DOHH2 (cell line): ENCODE measurements around the gene LRWD1.
"Not testable (repeated sequence)": the region's sequence is repeated elsewhere in the genome, so short reads cannot be mapped to it uniquely, and the experiment has no call there.

ENCODE experiments used
- H3F3A ChIP-seq: fragments of 200-600 bp; sonication (generic), shearing (Covaris generic); 2 replicates; pipeline ENCODE4 v1.6.0; 2016; ENCODE audit warnings: antibody characterized with exemption, mild to moderate bottlenecking; ENCODE audit not compliant: control insufficient read depth, insufficient read depth
- H3K27ac ChIP-seq: fragments of 200-600 bp; sonication (generic); 2 replicates; pipeline ENCODE4 v1.5.1; 2014; ENCODE audit warnings: low read depth, mild to moderate bottlenecking, low read length, moderate library complexity
- H3K27me3 ChIP-seq: fragments of 200-600 bp; sonication (generic); 2 replicates; pipeline ENCODE4 v1.6.1; 2014; ENCODE audit warnings: mild to moderate bottlenecking, low read length, mixed read lengths; ENCODE audit not compliant: control insufficient read depth
- H3K36me3 ChIP-seq: fragments of 200-600 bp; sonication (generic); 2 replicates; pipeline ENCODE4 v1.6.1; 2014; ENCODE audit warnings: mild to moderate bottlenecking, low read length, moderate library complexity, mixed read lengths; ENCODE audit not compliant: control insufficient read depth
- H3K4me1 ChIP-seq: fragments of 200-600 bp; sonication (generic); 2 replicates; pipeline ENCODE4 v1.6.1; 2014; ENCODE audit warnings: mild to moderate bottlenecking, low read length, mixed read lengths; ENCODE audit not compliant: control insufficient read depth
- H3K4me2 ChIP-seq: fragments of 200-600 bp; sonication (generic); 2 replicates; pipeline ENCODE4 v1.6.0; 2014; ENCODE audit warnings: mild to moderate bottlenecking, low read length, moderate library complexity
- H3K4me3 ChIP-seq: fragments of 200-600 bp; sonication (generic); 2 replicates; pipeline ENCODE4 v1.5.1; 2014; ENCODE audit warnings: mild to moderate bottlenecking, low read length, mixed read lengths
- H3K79me2 ChIP-seq: fragments of 200-600 bp; sonication (generic); 2 replicates; pipeline ENCODE4 v1.6.1; 2014; ENCODE audit warnings: mild to moderate bottlenecking, low read length, mixed read lengths; ENCODE audit not compliant: control insufficient read depth
- H3K9me2 ChIP-seq: fragments of 200-600 bp; sonication (generic); replicated peaks from 2 replicates; pipeline ENCODE4 v1.6.1; 2014; ENCODE audit warnings: mild to moderate bottlenecking, low read length, mixed read lengths; ENCODE audit not compliant: control insufficient read depth
- H3K9me3 ChIP-seq: fragments of 200-600 bp; sonication (generic); 2 replicates; pipeline ENCODE4 v1.6.1; 2014; ENCODE audit warnings: antibody characterized with exemption, low read length, mixed read lengths; ENCODE audit not compliant: control insufficient read depth, insufficient read depth
- H4K20me1 ChIP-seq: fragments of 200-600 bp; sonication (generic); 2 replicates; pipeline ENCODE4 v1.6.0; 2014; ENCODE audit warnings: low read depth, mild to moderate bottlenecking, antibody characterized with exemption, low read length, moderate library complexity; ENCODE audit not compliant: control insufficient read depth, insufficient read depth
- CTCF ChIP-seq: fragments of 200-600 bp; sonication (generic); IDR thresholded peaks from one replicate; pipeline ENCODE4 v1.5.1; 2014; ENCODE audit warnings: antibody characterized with exemption, mild to moderate bottlenecking, low read depth, low read length; ENCODE audit not compliant: poor library complexity, severe bottlenecking

The LRWD1 gene

GRCh38 chr7:102478314-102479208, 13.8 kb downstream of the LRWD1 start, which contains the start of gene POLR2J:
TSS of gene POLR2J (minus strand) at chr7:102478922. CDS start at chr7:102478860, 62 bp downstream.
- not testable (repeated sequence) for H3K27me3 ChIP-seq, H3K27ac ChIP-seq, H4K20me1 ChIP-seq, H3K36me3 ChIP-seq, H3F3A ChIP-seq, H3K9me2 ChIP-seq, H3K9me3 ChIP-seq, H3K4me1 ChIP-seq, H3K79me2 ChIP-seq
- Histone ChIP-seq H3K4me2 (peak within 1 kb of the TSS; percentile 45), H3K4me3 (peak within 1 kb of the TSS; percentile 57)

- not testable (repeated sequence) for H3K79me2 ChIP-seq, H3K4me1 ChIP-seq, H3K9me2 ChIP-seq, H3K4me3 ChIP-seq, H3K9me3 ChIP-seq, H3F3A ChIP-seq, H3K27me3 ChIP-seq, H3K36me3 ChIP-seq, H3K27ac ChIP-seq, H4K20me1 ChIP-seq
- peak overlapping the region; percentile 45 for H3K4me2 ChIP-seq
Measured at GRCh38 chr7:102479209-102479584, 14.4 kb downstream of the LRWD1 start.

GRCh38 chr7:102479982-102480637, 15.3 kb downstream of the LRWD1 start:
- H3K9me2 ChIP-seq, H3K27me3 ChIP-seq, H3F3A ChIP-seq, H3K4me2 ChIP-seq, H3K27ac ChIP-seq, H3K9me3 ChIP-seq, H3K4me3 ChIP-seq, H3K79me2 ChIP-seq, H3K36me3 ChIP-seq, H3K4me1 ChIP-seq, H4K20me1 ChIP-seq: not testable (repeated sequence)
- peak; percentile 24 for TF ChIP-seq CTCF

- not testable (repeated sequence) for H3K27ac ChIP-seq, H3K27me3 ChIP-seq, H3K9me3 ChIP-seq, H3K4me3 ChIP-seq, H3K4me1 ChIP-seq, H3K79me2 ChIP-seq, H4K20me1 ChIP-seq, H3K4me2 ChIP-seq, H3F3A ChIP-seq, H3K36me3 ChIP-seq, H3K9me2 ChIP-seq
Measured at GRCh38 chr7:102481962-102482361, 17.2 kb downstream of the LRWD1 start.

- not testable (repeated sequence) for H3K9me2 ChIP-seq, H4K20me1 ChIP-seq, H3K9me3 ChIP-seq, H3K4me2 ChIP-seq, H3K4me3 ChIP-seq, H3K27ac ChIP-seq, H3K4me1 ChIP-seq, H3F3A ChIP-seq, H3K27me3 ChIP-seq, H3K79me2 ChIP-seq, H3K36me3 ChIP-seq
Measured at GRCh38 chr7:102484317-102484716, 19.5 kb downstream of the LRWD1 start.

GRCh38 chr7:102490529-102491075, 25.8 kb downstream of the LRWD1 start:
- not testable (repeated sequence) for H3K9me2 ChIP-seq, H3K4me2 ChIP-seq, H3K27me3 ChIP-seq, H4K20me1 ChIP-seq, H3F3A ChIP-seq, H3K27ac ChIP-seq, H3K4me1 ChIP-seq, H3K79me2 ChIP-seq, H3K4me3 ChIP-seq, H3K9me3 ChIP-seq, H3K36me3 ChIP-seq

GRCh38 chr7:102493220-102493935, 28.6 kb downstream of the LRWD1 start:
- H3K4me1 ChIP-seq, H3K36me3 ChIP-seq, H3F3A ChIP-seq, H3K9me3 ChIP-seq, H3K4me2 ChIP-seq, H3K27ac ChIP-seq, H3K4me3 ChIP-seq, H3K9me2 ChIP-seq, H3K27me3 ChIP-seq, H3K79me2 ChIP-seq, H4K20me1 ChIP-seq: not testable (repeated sequence)
